Measurements from ENCODE around the gene MME. TPM values are rescaled to one million over a fixed set of nuclear protein-coding genes. Genes with fewer than 3 reads are reported as not detected.

Gene MME
- not detected in 5 replicates for total RNA-seq (2022; extraction: Qiagen RNA extraction)

GRCh38 chr3:155079746-155080487 lies at the start of gene MME:
Gene MME, plus strand, starts transcription at chr3:155080319. Its CDS starts 3,849 bp downstream, at chr3:155084168.

Other genes starting within 250 kb of the MME start
- gene STRIT1, start 213.4 kb downstream of the MME start, total RNA-seq (2022; extraction: Qiagen RNA extraction) = not detected in 5 replicates

All from A549 treated with Mapracorat at 1 μM for 4 hours (cell line).